Measurements from ENCODE around the gene NFIA.
"Not testable (repeated sequence)": the region's sequence is repeated elsewhere in the genome, so short reads cannot be mapped to it uniquely, and the experiment has no call there.

The NFIA gene

DNA sequence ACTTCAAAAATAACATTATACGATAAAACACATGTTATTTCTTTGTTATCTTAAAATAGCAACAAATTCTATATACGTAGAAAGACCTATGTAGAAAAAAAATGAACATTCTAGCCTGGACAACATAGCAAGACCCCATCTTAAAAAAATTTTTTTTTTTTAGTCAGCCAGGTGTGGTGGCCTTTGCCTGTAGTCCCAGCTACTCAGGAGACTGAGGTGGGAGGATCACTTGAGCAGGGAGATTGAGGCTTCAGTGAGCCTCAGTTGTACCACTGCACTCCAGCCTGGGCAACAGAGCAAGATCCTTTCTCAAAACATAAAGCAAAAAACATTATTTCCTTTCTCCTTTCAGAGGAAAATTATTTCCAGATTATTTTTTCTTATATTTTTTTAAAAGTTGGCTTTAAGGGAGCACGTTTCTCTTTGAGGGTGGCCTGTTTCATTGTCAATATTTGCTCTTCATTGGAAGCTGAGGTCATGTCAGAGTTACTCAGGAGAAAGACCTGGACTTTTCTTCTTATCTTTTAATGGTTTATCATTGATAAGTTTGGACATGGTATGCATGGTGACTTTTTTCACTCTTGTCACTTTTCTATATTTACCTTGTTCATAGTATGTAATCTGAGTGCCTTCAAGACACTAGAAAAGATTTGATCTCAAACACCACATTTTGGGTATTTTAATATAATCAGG, 32.0 kb downstream of the NFIA start:
- H3K27ac Mint-ChIP-seq, result no peak overlapping the region
- no peaks in the 10 kb centered on the region for H3K9me3 Mint-ChIP-seq
- no peaks in the 10 kb centered on the region for H3K4me1 Mint-ChIP-seq (ENCODE audit: low read depth)
- no peak overlapping the region for H3K4me3 Mint-ChIP-seq
- peaks cover 7% of the 10 kb centered on the region for H3K27me3 Mint-ChIP-seq (ENCODE audit: low read depth)
- DNase-seq (ENCODE audit: low spot score), result no peak
- H3K36me3 Mint-ChIP-seq (ENCODE audit: low read depth), result no peaks in the 10 kb centered on the region

- H3K9me3 Mint-ChIP-seq, result no peaks in the 10 kb centered on the region
- H3K27me3 Mint-ChIP-seq (ENCODE audit: low read depth), result peaks cover 9% of the 10 kb centered on the region
- H3K27ac Mint-ChIP-seq, result no peak overlapping the region
Observed at GRCh38 chr1:61115436-61115835, 33.1 kb downstream of the NFIA start.

DNA sequence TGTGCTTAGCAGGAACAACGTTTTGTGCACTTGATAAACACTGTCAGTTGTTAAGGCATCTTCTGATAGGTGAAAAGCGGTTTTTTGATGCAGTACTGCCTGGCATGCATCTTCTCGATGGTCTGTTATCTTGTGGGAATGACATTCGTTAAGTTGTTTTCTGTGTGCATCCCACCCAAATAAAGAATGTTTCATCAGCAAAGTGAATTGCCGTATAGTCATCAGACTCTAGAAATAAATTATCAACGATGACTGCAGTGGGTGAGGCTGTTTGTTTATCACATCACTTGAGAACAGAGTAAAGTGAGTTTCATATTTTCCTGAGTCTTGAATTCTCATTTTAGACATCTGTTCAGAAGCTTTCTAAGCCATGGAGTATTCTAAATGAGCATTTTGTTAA, 34.1 kb downstream of the NFIA start:
- Mint-ChIP-seq H3K9me3 (no peaks in the 10 kb centered on the region), H3K27ac (no peak overlapping the region), H3K36me3 (ENCODE audit: low read depth) (no peaks in the 10 kb centered on the region), H3K27me3 (ENCODE audit: low read depth) (peaks cover 11% of the 10 kb centered on the region), H3K4me3 (no peak overlapping the region), H3K4me1 (ENCODE audit: low read depth) (no peaks in the 10 kb centered on the region)
- DNase-seq (ENCODE audit: low spot score), result no peak

More at GRCh38 chr1:61115436-61115835, 33.1 kb downstream of the NFIA start:
- DNase-seq (ENCODE audit: low spot score), result no peak
- H3K4me1 Mint-ChIP-seq (ENCODE audit: low read depth), result no peaks in the 10 kb centered on the region
- no peaks in the 10 kb centered on the region for H3K36me3 Mint-ChIP-seq (ENCODE audit: low read depth)
- H3K4me3 Mint-ChIP-seq, result no peak overlapping the region

DNA sequence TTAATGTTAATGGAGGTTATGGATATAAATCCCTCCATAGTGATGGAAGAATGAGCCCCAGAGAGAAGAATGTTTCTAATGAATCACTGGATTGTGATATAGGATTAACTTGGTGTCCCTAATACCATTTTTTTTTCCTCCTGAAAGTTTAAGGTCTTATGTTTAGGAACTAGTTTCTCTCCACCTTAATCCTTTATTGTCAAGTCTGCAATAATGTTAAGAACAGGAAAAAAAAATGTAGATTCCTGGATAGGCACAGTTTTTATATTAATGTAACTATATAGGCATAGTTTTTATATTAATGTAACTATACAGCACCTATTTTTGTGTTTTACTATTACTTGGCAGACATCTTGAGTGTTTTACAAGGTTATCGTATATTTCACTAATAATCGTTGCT, 34.9 kb downstream of the NFIA start:
- Mint-ChIP-seq H3K4me3 (no peak overlapping the region), H3K27ac (no peak overlapping the region), H3K4me1 (ENCODE audit: low read depth) (no peaks in the 10 kb centered on the region), H3K9me3 (no peaks in the 10 kb centered on the region), H3K27me3 (ENCODE audit: low read depth) (peaks cover 14% of the 10 kb centered on the region), H3K36me3 (ENCODE audit: low read depth) (no peaks in the 10 kb centered on the region)
- no peak for DNase-seq (ENCODE audit: low spot score)

DNA sequence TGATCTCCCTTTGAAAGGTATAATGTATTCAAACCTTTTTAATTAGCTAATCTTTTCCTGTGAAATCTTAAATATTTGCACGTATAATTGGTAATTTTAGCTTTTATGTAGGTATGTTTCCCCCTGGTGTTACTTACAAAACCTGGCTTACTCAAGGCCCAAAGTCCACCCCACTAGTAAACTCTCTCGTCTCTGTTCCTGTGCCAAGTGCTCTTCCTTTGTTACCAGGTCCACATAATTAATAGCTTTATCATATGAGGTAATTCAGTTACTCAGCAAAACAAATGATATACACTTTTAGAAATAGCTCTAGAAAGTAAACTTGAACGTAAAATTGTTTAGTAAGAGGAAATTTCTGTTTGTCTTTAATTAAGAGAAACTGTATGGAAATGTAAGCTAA, 36.7 kb downstream of the NFIA start:
- Mint-ChIP-seq H3K27ac (no peak overlapping the region), H3K4me1 (ENCODE audit: low read depth) (no peaks in the 10 kb centered on the region), H3K4me3 (no peak overlapping the region), H3K9me3 (no peaks in the 10 kb centered on the region), H3K27me3 (ENCODE audit: low read depth) (peaks cover 19% of the 10 kb centered on the region), H3K36me3 (ENCODE audit: low read depth) (no peaks in the 10 kb centered on the region)
- no peak for DNase-seq (ENCODE audit: low spot score)

- Mint-ChIP-seq H3K4me1 (ENCODE audit: low read depth) (no peaks in the 10 kb centered on the region), H3K4me3 (no peak overlapping the region), H3K27ac (no peak overlapping the region), H3K9me3 (no peaks in the 10 kb centered on the region), H3K27me3 (ENCODE audit: low read depth) (peaks cover 21% of the 10 kb centered on the region), H3K36me3 (ENCODE audit: low read depth) (no peaks in the 10 kb centered on the region)
- DNase-seq (ENCODE audit: low spot score), result no peak
Observed at GRCh38 chr1:61120246-61120840, 38.0 kb downstream of the NFIA start.

GRCh38 chr1:61120998-61121397, 38.6 kb downstream of the NFIA start:
- Mint-ChIP-seq H3K27ac (no peak overlapping the region), H3K36me3 (ENCODE audit: low read depth) (no peaks in the 10 kb centered on the region), H3K4me1 (ENCODE audit: low read depth) (no peaks in the 10 kb centered on the region), H3K9me3 (no peaks in the 10 kb centered on the region), H3K4me3 (no peak overlapping the region), H3K27me3 (ENCODE audit: low read depth) (peaks cover 19% of the 10 kb centered on the region)
- DNase-seq (ENCODE audit: low spot score), result no peak

- Mint-ChIP-seq H3K27ac (no peak overlapping the region), H3K36me3 (ENCODE audit: low read depth) (no peaks in the 10 kb centered on the region), H3K4me3 (no peak overlapping the region), H3K4me1 (ENCODE audit: low read depth) (no peaks in the 10 kb centered on the region), H3K27me3 (ENCODE audit: low read depth) (peaks cover 20% of the 10 kb centered on the region), H3K9me3 (no peaks in the 10 kb centered on the region)
- DNase-seq (ENCODE audit: low spot score), result no peak
Observed at GRCh38 chr1:61121631-61122030, 39.3 kb downstream of the NFIA start.

- H3K4me1 Mint-ChIP-seq (ENCODE audit: low read depth), result no peaks in the 10 kb centered on the region
- DNase-seq (ENCODE audit: low spot score), result no peak
- H3K36me3 Mint-ChIP-seq (ENCODE audit: low read depth), result no peaks in the 10 kb centered on the region
- H3K4me3 Mint-ChIP-seq, result no peak overlapping the region
- H3K27ac Mint-ChIP-seq, result no peak overlapping the region
- peaks cover 20% of the 10 kb centered on the region for H3K27me3 Mint-ChIP-seq (ENCODE audit: low read depth)
- H3K9me3 Mint-ChIP-seq, result no peaks in the 10 kb centered on the region
Observed at GRCh38 chr1:61122389-61122788, 40.0 kb downstream of the NFIA start.

- Mint-ChIP-seq H3K4me1 (ENCODE audit: low read depth) (no peaks in the 10 kb centered on the region), H3K27me3 (ENCODE audit: low read depth) (peaks cover 19% of the 10 kb centered on the region), H3K9me3 (no peaks in the 10 kb centered on the region), H3K4me3 (no peak overlapping the region), H3K27ac (no peak overlapping the region), H3K36me3 (ENCODE audit: low read depth) (no peaks in the 10 kb centered on the region)
- DNase-seq (ENCODE audit: low spot score), result no peak
Observed at GRCh38 chr1:61123326-61123725, 41.0 kb downstream of the NFIA start.

DNA sequence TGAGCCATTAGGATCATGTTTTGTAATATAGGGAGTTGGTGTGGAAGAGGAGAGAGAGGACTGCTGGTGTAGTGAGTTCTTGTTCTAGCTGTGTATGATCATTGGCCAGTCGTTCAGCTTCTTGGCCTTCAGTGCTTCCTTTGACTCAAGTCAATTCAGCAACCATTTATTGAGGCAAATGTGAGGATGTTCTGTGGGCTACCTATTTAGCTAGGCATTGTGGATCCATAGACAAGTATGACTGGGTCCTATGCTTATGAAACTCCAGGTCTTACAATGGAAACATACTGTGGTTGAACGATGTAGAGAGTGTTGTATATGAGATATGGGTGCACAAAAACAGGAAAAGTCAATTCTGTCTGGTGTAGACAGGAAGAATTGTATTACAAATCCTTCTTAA, 41.7 kb downstream of the NFIA start:
- Mint-ChIP-seq H3K27ac (no peak overlapping the region), H3K4me1 (ENCODE audit: low read depth) (no peaks in the 10 kb centered on the region), H3K4me3 (no peak overlapping the region), H3K9me3 (no peaks in the 10 kb centered on the region), H3K27me3 (ENCODE audit: low read depth) (peaks cover 16% of the 10 kb centered on the region), H3K36me3 (ENCODE audit: low read depth) (no peaks in the 10 kb centered on the region)
- DNase-seq (ENCODE audit: low spot score), result no peak

GRCh38 chr1:61124696-61125095, 42.3 kb downstream of the NFIA start:
- Mint-ChIP-seq H3K4me3 (no peak overlapping the region), H3K4me1 (ENCODE audit: low read depth) (no peaks in the 10 kb centered on the region), H3K36me3 (ENCODE audit: low read depth) (no peaks in the 10 kb centered on the region), H3K9me3 (no peaks in the 10 kb centered on the region), H3K27me3 (ENCODE audit: low read depth) (peaks cover 16% of the 10 kb centered on the region), H3K27ac (no peak overlapping the region)
- no peak for DNase-seq (ENCODE audit: low spot score)

GRCh38 chr1:61125263-61125662, 42.9 kb downstream of the NFIA start:
- H3K27me3 Mint-ChIP-seq (ENCODE audit: low read depth), result peaks cover 17% of the 10 kb centered on the region
- H3K4me1 Mint-ChIP-seq (ENCODE audit: low read depth), result no peaks in the 10 kb centered on the region
- no peak overlapping the region for H3K4me3 Mint-ChIP-seq
- H3K36me3 Mint-ChIP-seq (ENCODE audit: low read depth), result no peaks in the 10 kb centered on the region
- no peaks in the 10 kb centered on the region for H3K9me3 Mint-ChIP-seq
- H3K27ac Mint-ChIP-seq, result no peak overlapping the region
- DNase-seq (ENCODE audit: low spot score), result no peak

DNA sequence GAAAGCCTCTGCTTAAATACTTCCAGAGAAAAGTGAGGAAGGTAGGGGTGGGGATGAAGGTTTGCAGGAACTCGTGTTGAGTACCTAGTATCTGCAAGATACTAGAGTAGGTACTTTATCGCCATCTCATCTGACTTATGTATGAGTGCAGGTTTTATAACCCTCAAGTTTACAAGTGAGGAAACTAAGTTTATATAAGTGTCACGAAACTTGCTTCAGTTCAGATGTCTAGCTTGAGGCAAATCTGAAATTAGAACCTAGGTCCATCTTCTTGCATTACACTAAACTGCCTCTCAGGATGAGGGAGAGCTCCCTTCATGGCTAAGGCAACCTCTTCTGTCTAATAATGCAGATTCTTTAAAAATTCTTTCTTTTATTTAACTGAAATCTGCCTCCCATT, 43.5 kb downstream of the NFIA start:
- no peaks in the 10 kb centered on the region for H3K4me1 Mint-ChIP-seq (ENCODE audit: low read depth)
- H3K27ac Mint-ChIP-seq, result no peak overlapping the region
- H3K36me3 Mint-ChIP-seq (ENCODE audit: low read depth), result no peaks in the 10 kb centered on the region
- H3K27me3 Mint-ChIP-seq (ENCODE audit: low read depth), result peaks cover 17% of the 10 kb centered on the region
- H3K9me3 Mint-ChIP-seq, result no peaks in the 10 kb centered on the region
- no peak overlapping the region for H3K4me3 Mint-ChIP-seq
- no peak for DNase-seq (ENCODE audit: low spot score)

- peaks cover 18% of the 10 kb centered on the region for H3K27me3 Mint-ChIP-seq (ENCODE audit: low read depth)
- not testable (repeated sequence) for H3K4me3 Mint-ChIP-seq; H3K27ac Mint-ChIP-seq; H3K36me3 Mint-ChIP-seq (ENCODE audit: low read depth); DNase-seq (ENCODE audit: low spot score); H3K4me1 Mint-ChIP-seq (ENCODE audit: low read depth); H3K9me3 Mint-ChIP-seq
Observed at GRCh38 chr1:61126843-61127242, 44.5 kb downstream of the NFIA start.
